Kidney (tissue), 14 donors: Measurements from ENCODE around the gene AHDC1. TPM values are rescaled to one million over a fixed set of nuclear protein-coding genes. Genes with fewer than 3 reads are reported as not detected.

ENCODE experiments used
- DNase-seq, 5 donors: peaks; one replicate each; pipeline ENCODE4 v3.0.0-alpha.2; 2013 to 2020
- FAIRE-seq: peaks from 2 replicates; lab custom pipeline; 2012; peaks lifted over from hg19 to GRCh38; lab: Jason Lieb, UNC
- H3K27ac ChIP-seq, 2 donors: one replicate each; pipeline ENCODE4 v1.7.0; 2013; ENCODE audit warnings: low read depth in 2 of 2, low read length in 2 of 2, inconsistent platforms in 1 of 2
- H3K27me3 ChIP-seq: one replicate; pipeline ENCODE4 v1.7.1; 2013; ENCODE audit warnings: low read length, inconsistent platforms; ENCODE audit not compliant: control insufficient read depth, insufficient read depth
- H3K36me3 ChIP-seq, 3 donors: one replicate each; pipeline versions ENCODE4 v1.7.0 to v1.7.1; 2013; ENCODE audit warnings: low read length in 3 of 3, control low read depth in 1 of 3, inconsistent platforms in 1 of 3; ENCODE audit not compliant: insufficient read depth in 3 of 3, control insufficient read depth in 2 of 3
- H3K4me1 ChIP-seq, 3 donors: one replicate each; pipeline versions ENCODE4 v1.7.0 to v1.7.1; 2013; ENCODE audit warnings: low read length in 3 of 3, inconsistent platforms in 1 of 3, low read depth in 1 of 3; ENCODE audit not compliant: control insufficient read depth in 2 of 3, insufficient read depth in 2 of 3
- H3K4me3 ChIP-seq, 3 donors: one replicate each; pipeline versions ENCODE4 v1.7.0 to v1.8.1; 2013; ENCODE audit warnings: low read length in 3 of 3, control low read depth in 1 of 3, inconsistent platforms in 1 of 3
- H3K9ac ChIP-seq, 3 donors: one replicate each; pipeline versions ENCODE4 v1.7.0 to v1.7.1; 2013; ENCODE audit warnings: low read length in 3 of 3, control low read depth in 1 of 3, inconsistent platforms in 1 of 3
- H3K9me3 ChIP-seq, 3 donors: one replicate each; pipeline versions ENCODE4 v1.7.0 to v1.7.1; 2013; ENCODE audit warnings: low read length in 3 of 3, control low read depth in 1 of 3, inconsistent platforms in 1 of 3; ENCODE audit not compliant: control insufficient read depth in 2 of 3, insufficient read depth in 1 of 3
- CTCF ChIP-seq: IDR thresholded peaks from 3 replicates; pipeline ENCODE4 v1.5.1; 2012; ENCODE audit warnings: mild to moderate bottlenecking, moderate library complexity, borderline replicate concordance; ENCODE audit not compliant: insufficient read depth; ENCODE audit errors: extremely low read depth
- intact Hi-C: fragments of 100-400 bp; cut with DNase I; formaldehyde crosslinking; loops from one replicate; pipeline ENCODE4 v1.11.1; 2022
- polyA plus RNA-seq: library from polyadenylated mRNA; stranded (reverse); fragments of 350-450 nt; fragmentation: Illumina TruSeq; extraction: RNeasy Lipid Tissue Mini Kit (QIAGEN cat#74804); gene quantifications from one replicate; pipeline ENCODE4 v1.2.3, GENCODE V29; 2014; ENCODE audit warnings: low read depth, low replicate concordance; ENCODE audit not compliant: insufficient read depth
- total RNA-seq: library from RNA; stranded (reverse); fragmentation: NEBNext Ultra II Directional; extraction: Animal tissue kit (Norgen Biotek cat#: 25700); gene quantifications from one replicate; pipeline ENCODE4 v1.2.1, GENCODE V29; 2021
- donor health status: control.
- donor health status: control.
- donor health status: control.
- donor health status: control.
- donor health status: control.
- donor health status: DM: yes; HTN: yes; CAD: no.
- donor health status: Normal renal cell carcinoma (clear cell type).

The AHDC1 gene
- total and polyA plus RNA-seq, 2 donors from 2014 or later: 8.5 to 48.2 TPM

- FAIRE-seq (no peak), DNase-seq (no peak)
- Histone ChIP-seq H3K9me3 (no peaks in the 10 kb centered on the region), H3K27ac (no peak overlapping the region), H3K4me1 (peaks cover 0 to 28% (median 14%) of the 10 kb centered on the region in 3 donors), H3K9ac (no peak overlapping the region), H3K36me3 (peaks cover 0 to 3% (median 0%) of the 10 kb centered on the region in 3 donors), H3K27me3 (no peaks in the 10 kb centered on the region), H3K4me3 (no peak overlapping the region)
- intact Hi-C loops: no loop called here
- TF ChIP-seq CTCF: no peak
Measured at GRCh38 chr1:27585684-27586083, 18.3 kb downstream of the AHDC1 start.

- no peak for DNase-seq
- no peaks in the 10 kb centered on the region for H3K9me3 ChIP-seq
- TF ChIP-seq CTCF: no peak
- H3K27me3 ChIP-seq: no peaks in the 10 kb centered on the region
- intact Hi-C loops: no loop called here
- H3K4me3 ChIP-seq: no peak overlapping the region
- peaks cover 0 to 18% (median 6%) of the 10 kb centered on the region in 3 donors for H3K4me1 ChIP-seq
- no peak overlapping the region for H3K27ac ChIP-seq
- peaks cover 0 to 3% (median 0%) of the 10 kb centered on the region in 3 donors for H3K36me3 ChIP-seq
- no peak for FAIRE-seq
- no peak overlapping the region for H3K9ac ChIP-seq
Measured at GRCh38 chr1:27584453-27584852, 19.5 kb downstream of the AHDC1 start.

DNA sequence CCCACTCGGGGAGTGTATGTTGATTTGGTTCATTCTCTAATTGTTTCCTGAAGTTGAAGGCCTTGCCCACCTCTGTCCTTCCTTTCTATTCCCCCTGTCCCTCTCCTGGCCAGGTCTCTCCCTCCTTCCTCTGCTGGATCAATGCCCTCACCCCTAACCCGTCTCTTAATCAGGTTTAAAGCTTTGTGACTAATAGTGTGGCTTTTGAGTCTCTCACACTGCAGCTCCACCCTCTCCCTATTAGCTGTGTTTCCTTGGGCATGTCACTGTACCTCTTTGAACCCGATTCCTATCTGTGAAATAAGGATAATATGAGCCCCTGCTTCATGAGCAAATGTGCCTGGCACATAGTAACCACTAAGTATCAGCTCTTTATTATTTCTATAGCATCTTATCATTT lies 20.5 kb downstream of the AHDC1 start:
- Histone ChIP-seq H3K4me3 (no peak overlapping the region), H3K9me3 (no peaks in the 10 kb centered on the region), H3K27me3 (no peaks in the 10 kb centered on the region), H3K4me1 (peaks cover 0 to 10% (median 3%) of the 10 kb centered on the region in 3 donors), H3K27ac (no peak overlapping the region), H3K36me3 (no peaks in the 10 kb centered on the region), H3K9ac (no peak overlapping the region)
- no peak for TF ChIP-seq CTCF
- intact Hi-C loops: no loop called here
- FAIRE-seq: no peak
- no peak for DNase-seq

DNA sequence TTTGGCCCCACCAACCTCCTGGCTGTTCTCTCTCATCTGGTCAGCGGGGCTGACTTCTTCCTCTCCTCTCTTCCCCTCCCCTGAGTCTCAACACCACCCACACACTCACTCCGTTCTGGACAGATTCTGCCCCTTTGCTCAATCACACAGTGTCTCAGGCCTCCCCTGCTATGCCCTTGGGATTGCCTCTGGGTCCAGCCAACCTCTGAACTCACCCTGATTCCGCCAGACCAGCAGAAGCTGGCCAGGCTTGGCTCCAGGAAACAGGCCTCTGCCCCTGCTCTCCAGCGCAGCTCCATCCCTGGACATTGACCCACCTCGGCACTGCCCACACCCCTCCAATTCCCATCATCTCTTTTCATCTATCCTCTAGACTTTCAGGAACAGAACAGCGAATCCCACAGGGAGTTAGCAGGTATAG lies 22.1 kb downstream of the AHDC1 start:
- Histone ChIP-seq H3K27me3 (no peaks in the 10 kb centered on the region), H3K4me3 (no peak overlapping the region), H3K4me1 (peaks cover 0 to 13% (median 3%) of the 10 kb centered on the region in 3 donors), H3K36me3 (no peaks in the 10 kb centered on the region), H3K9ac (no peak overlapping the region), H3K27ac (peak overlapping the region; percentile 33 to 71), H3K9me3 (no peaks in the 10 kb centered on the region)
- no peak for TF ChIP-seq CTCF
- FAIRE-seq (no peak), DNase-seq (no peak)
- intact Hi-C loops: no loop called here
